EH (cell line): Measurements from ENCODE around the gene DYSF.
"Not testable (repeated sequence)": the region's sequence is repeated elsewhere in the genome, so short reads cannot be mapped to it uniquely, and the experiment has no call there.

ENCODE experiments used
- DNase-seq: peaks from one replicate; pipeline ENCODE4 v3.0.0-alpha.2; 2015; ENCODE audit warnings: low read depth

The DYSF gene

GRCh38 chr2:71658256-71658655 lies 204.9 kb downstream of the DYSF start:
- DNase-seq, result not testable (repeated sequence)

- no peak for DNase-seq
Observed at GRCh38 chr2:71658771-71659170, 205.4 kb downstream of the DYSF start.

- no peak for DNase-seq
Observed at GRCh38 chr2:71659868-71660518, 206.6 kb downstream of the DYSF start.

GRCh38 chr2:71661782-71662181 lies 208.4 kb downstream of the DYSF start:
- DNase-seq, result no peak

- DNase-seq, result no peak
Observed at GRCh38 chr2:71662665-71663394, 209.5 kb downstream of the DYSF start.

GRCh38 chr2:71664161-71664560 lies 210.8 kb downstream of the DYSF start:
- no peak for DNase-seq

- no peak for DNase-seq
Observed at GRCh38 chr2:71665168-71666093, 212.1 kb downstream of the DYSF start.

GRCh38 chr2:71666094-71666474 lies 212.7 kb downstream of the DYSF start:
- no peak for DNase-seq

- no peak for DNase-seq
Observed at GRCh38 chr2:71667256-71668182, 214.2 kb downstream of the DYSF start.

- no peak for DNase-seq
Observed at GRCh38 chr2:71668326-71669057, 215.1 kb downstream of the DYSF start.

GRCh38 chr2:71669058-71669456 lies 215.7 kb downstream of the DYSF start:
- DNase-seq, result no peak

GRCh38 chr2:71669628-71670429 lies 216.5 kb downstream of the DYSF start:
- no peak for DNase-seq

- no peak for DNase-seq
Observed at GRCh38 chr2:71670430-71670795, 217.1 kb downstream of the DYSF start.

GRCh38 chr2:71671203-71671854 lies 218.0 kb downstream of the DYSF start:
- no peak for DNase-seq

- peak; percentile 7 for DNase-seq
Observed at GRCh38 chr2:71671895-71672825, 218.8 kb downstream of the DYSF start.

GRCh38 chr2:71672826-71673795 lies 219.8 kb downstream of the DYSF start:
- DNase-seq, result no peak

- DNase-seq, result no peak
Observed at GRCh38 chr2:71674158-71674851, 220.9 kb downstream of the DYSF start.
